Caco-2 (cell line): Measurements from ENCODE around the gene PCDHGA10. TPM values are rescaled to one million over a fixed set of nuclear protein-coding genes. Genes with fewer than 3 reads are reported as not detected.
"Not testable (repeated sequence)": the region's sequence is repeated elsewhere in the genome, so short reads cannot be mapped to it uniquely, and the experiment has no call there.

ENCODE experiments used
- BruUV-seq: library from RNA; stranded (reverse); fragments of 400-500 nt; replicated peaks from 2 replicates; lab custom pipeline; 2021; lab: Mats Ljungman, UMichigan
- CTCF ChIA-PET: fragments of 300-600 bp; sonication (Branson Sonifier 250); formaldehyde crosslinking; loops from one replicate; lab custom pipeline; 2022; ENCODE audit warnings: antibody characterized with exemption; lab: Charles Lee
- POLR2A ChIA-PET: fragments of 300-600 bp; sonication (Branson Sonifier 250); formaldehyde crosslinking; loops from one replicate; lab custom pipeline; 2022; ENCODE audit warnings: antibody characterized with exemption; lab: Charles Lee
- DNase-seq, 2 experiments: peaks; one replicate each; pipeline versions ENCODE4 v3.0.0 to v3.0.0-alpha.2; 2020 to 2022
- H3K27me3 ChIP-seq: replicated peaks from 2 replicates; pipeline ENCODE4 v1.6.0; 2011; ENCODE audit warnings: low read length; ENCODE audit not compliant: control insufficient read depth, insufficient read depth
- H3K36me3 ChIP-seq: 2 replicates; pipeline ENCODE4 v1.5.1; 2011; ENCODE audit warnings: low read length; ENCODE audit not compliant: control insufficient read depth, insufficient read depth
- H3K4me1 ChIP-seq: fragments of 250-450 bp; sonication (Bioruptor Pico); 2 replicates; pipeline ENCODE4 v1.5.1; 2020; ENCODE audit warnings: mild to moderate bottlenecking
- H3K4me3 ChIP-seq: 2 replicates; pipeline ENCODE4 v1.5.1; 2011; ENCODE audit warnings: low read depth, mild to moderate bottlenecking, control low read depth, low read length
- H3K9me3 ChIP-seq: fragments of 250-450 bp; sonication (Bioruptor Pico); 2 replicates; pipeline ENCODE4 v1.5.1; 2020; ENCODE audit warnings: mild to moderate bottlenecking, moderate library complexity
- H3K27ac Mint-ChIP-seq: one replicate; pipeline ENCODE4 v1.8.0; 2022; ENCODE audit warnings: mixed read lengths; ENCODE audit not compliant: unreplicated experiment
- H3K27me3 Mint-ChIP-seq: one replicate; pipeline ENCODE4 v1.8.0; 2022; ENCODE audit warnings: mixed read lengths; ENCODE audit not compliant: insufficient read depth, unreplicated experiment
- H3K36me3 Mint-ChIP-seq: one replicate; pipeline ENCODE4 v1.8.0; 2022; ENCODE audit warnings: mild to moderate bottlenecking, mixed read lengths; ENCODE audit not compliant: insufficient read depth, unreplicated experiment
- H3K4me1 Mint-ChIP-seq: one replicate; pipeline ENCODE4 v1.8.0; 2022; ENCODE audit warnings: low read depth, mixed read lengths; ENCODE audit not compliant: unreplicated experiment
- H3K4me3 Mint-ChIP-seq: one replicate; pipeline ENCODE4 v1.8.0; 2022; ENCODE audit warnings: mild to moderate bottlenecking, moderate library complexity, mixed read lengths; ENCODE audit not compliant: unreplicated experiment
- H3K9me3 Mint-ChIP-seq: one replicate; pipeline ENCODE4 v1.8.0; 2022; ENCODE audit warnings: mixed read lengths; ENCODE audit not compliant: unreplicated experiment
- intact Hi-C: fragments of 100-400 bp; cut with micrococcal nuclease; formaldehyde crosslinking; loops from one replicate; pipeline ENCODE4 v1.10.0; 2022; ENCODE audit not compliant: unreplicated experiment
- total RNA-seq: library from RNA; stranded (reverse); gene quantifications from 2 replicates; pipeline ENCODE4 v1.2.3, GENCODE V29; 2022
- TF ChIP-seq, protein P1 (sequence below), 2 experiments: fragments of 200-600 bp in 1 of 2; IDR thresholded peaks; 1 replicate in 1 of 2; 2 replicates in 1 of 2; pipeline versions ENCODE4 v1.5.1 to v1.8.0; 2011 to 2022; ENCODE audit warnings: antibody characterized with exemption in 1 of 2, control low read depth in 1 of 2, inconsistent platforms in 1 of 2, low read depth in 1 of 2, low read length in 1 of 2, mild to moderate bottlenecking in 1 of 2, moderate library complexity in 1 of 2; ENCODE audit not compliant: insufficient read depth in 1 of 2, severe bottlenecking in 1 of 2, unreplicated experiment in 1 of 2

PCDHGA10 gene
- total RNA-seq, 1 experiment from 2014 or later: 2.9 TPM

DNA sequence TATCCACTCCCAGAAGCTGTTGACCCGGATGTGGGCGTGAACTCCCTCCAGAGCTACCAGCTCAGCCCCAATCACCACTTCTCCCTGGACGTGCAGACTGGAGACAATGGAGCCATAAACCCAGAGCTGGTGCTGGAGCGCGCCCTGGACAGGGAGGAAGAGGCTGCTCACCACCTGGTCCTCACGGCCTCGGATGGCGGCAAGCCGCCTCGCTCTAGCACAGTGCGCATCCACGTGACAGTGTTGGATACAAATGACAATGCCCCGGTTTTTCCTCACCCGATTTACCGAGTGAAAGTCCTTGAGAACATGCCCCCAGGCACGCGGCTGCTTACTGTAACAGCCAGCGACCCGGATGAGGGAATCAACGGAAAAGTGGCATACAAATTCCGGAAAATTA lies 19.5 kb upstream of the PCDHGA10 start:
- H3K27ac Mint-ChIP-seq: no peak overlapping the region
- peaks cover 19% of the 10 kb centered on the region for H3K9me3 Mint-ChIP-seq
- H3K27me3 Mint-ChIP-seq: no peaks in the 10 kb centered on the region
- no peaks in the 10 kb centered on the region for H3K4me1 Mint-ChIP-seq
- no peak for DNase-seq
- intact Hi-C loops: no loop called here
- TF ChIP-seq, protein P1, sequence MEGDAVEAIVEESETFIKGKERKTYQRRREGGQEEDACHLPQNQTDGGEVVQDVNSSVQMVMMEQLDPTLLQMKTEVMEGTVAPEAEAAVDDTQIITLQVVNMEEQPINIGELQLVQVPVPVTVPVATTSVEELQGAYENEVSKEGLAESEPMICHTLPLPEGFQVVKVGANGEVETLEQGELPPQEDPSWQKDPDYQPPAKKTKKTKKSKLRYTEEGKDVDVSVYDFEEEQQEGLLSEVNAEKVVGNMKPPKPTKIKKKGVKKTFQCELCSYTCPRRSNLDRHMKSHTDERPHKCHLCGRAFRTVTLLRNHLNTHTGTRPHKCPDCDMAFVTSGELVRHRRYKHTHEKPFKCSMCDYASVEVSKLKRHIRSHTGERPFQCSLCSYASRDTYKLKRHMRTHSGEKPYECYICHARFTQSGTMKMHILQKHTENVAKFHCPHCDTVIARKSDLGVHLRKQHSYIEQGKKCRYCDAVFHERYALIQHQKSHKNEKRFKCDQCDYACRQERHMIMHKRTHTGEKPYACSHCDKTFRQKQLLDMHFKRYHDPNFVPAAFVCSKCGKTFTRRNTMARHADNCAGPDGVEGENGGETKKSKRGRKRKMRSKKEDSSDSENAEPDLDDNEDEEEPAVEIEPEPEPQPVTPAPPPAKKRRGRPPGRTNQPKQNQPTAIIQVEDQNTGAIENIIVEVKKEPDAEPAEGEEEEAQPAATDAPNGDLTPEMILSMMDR (IDR thresholded peaks at IDR 0.05; ENCODE audit: insufficient read depth in 1 of 2, low read depth in 1 of 2, low read length in 1 of 2, severe bottlenecking in 1 of 2, unreplicated experiment in 1 of 2): no peak
- H3K36me3 Mint-ChIP-seq: no peaks in the 10 kb centered on the region
- CTCF ChIA-PET: no interaction called here
- POLR2A ChIA-PET: no interaction called here
- no peak overlapping the region for H3K4me3 ChIP-seq
- no TSS peak for BruUV-seq
- no peaks in the 10 kb centered on the region for H3K4me1 ChIP-seq
- no peaks in the 10 kb centered on the region for H3K27me3 ChIP-seq
- H3K36me3 ChIP-seq: no peaks in the 10 kb centered on the region
- no peak overlapping the region for H3K4me3 Mint-ChIP-seq
- no peaks in the 10 kb centered on the region for H3K9me3 ChIP-seq

DNA sequence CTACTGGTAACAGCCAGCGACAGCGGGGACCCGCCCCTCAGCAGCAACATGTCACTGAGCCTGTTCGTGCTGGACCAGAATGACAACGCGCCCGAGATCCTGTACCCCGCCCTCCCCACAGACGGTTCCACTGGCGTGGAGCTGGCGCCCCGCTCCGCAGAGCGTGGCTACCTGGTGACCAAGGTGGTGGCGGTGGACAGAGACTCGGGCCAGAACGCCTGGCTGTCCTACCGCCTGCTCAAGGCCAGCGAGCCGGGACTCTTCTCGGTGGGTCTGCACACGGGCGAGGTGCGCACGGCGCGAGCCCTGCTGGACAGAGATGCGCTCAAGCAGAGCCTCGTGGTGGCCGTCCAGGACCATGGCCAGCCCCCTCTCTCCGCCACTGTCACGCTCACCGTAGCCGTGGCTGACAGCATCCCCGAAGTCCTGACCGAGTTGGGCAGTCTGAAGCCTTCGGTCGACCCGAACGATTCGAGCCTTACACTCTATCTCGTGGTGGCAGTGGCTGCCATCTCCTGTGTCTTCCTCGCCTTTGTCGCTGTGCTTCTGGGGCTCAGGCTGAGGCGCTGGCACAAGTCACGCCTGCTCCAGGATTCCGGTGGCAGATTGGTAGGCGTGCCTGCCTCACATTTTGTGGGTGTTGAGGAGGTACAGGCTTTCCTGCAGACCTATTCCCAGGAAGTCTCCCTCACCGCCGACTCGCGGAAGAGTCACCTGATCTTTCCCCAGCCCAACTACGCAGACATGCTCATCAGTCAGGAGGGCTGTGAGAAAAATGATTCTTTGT lies 18.2 kb upstream of the PCDHGA10 start:
- POLR2A ChIA-PET, H3K9me3 Mint-ChIP-seq, H3K36me3 ChIP-seq, H3K4me3 ChIP-seq, H3K27me3 Mint-ChIP-seq, H3K27ac Mint-ChIP-seq, CTCF ChIA-PET, BruUV-seq, H3K27me3 ChIP-seq, H3K4me1 Mint-ChIP-seq, H3K36me3 Mint-ChIP-seq, DNase-seq, intact Hi-C loops, H3K4me1 ChIP-seq, H3K4me3 Mint-ChIP-seq: not testable (repeated sequence)
- H3K9me3 ChIP-seq: peaks cover 12% of the 10 kb centered on the region

DNA sequence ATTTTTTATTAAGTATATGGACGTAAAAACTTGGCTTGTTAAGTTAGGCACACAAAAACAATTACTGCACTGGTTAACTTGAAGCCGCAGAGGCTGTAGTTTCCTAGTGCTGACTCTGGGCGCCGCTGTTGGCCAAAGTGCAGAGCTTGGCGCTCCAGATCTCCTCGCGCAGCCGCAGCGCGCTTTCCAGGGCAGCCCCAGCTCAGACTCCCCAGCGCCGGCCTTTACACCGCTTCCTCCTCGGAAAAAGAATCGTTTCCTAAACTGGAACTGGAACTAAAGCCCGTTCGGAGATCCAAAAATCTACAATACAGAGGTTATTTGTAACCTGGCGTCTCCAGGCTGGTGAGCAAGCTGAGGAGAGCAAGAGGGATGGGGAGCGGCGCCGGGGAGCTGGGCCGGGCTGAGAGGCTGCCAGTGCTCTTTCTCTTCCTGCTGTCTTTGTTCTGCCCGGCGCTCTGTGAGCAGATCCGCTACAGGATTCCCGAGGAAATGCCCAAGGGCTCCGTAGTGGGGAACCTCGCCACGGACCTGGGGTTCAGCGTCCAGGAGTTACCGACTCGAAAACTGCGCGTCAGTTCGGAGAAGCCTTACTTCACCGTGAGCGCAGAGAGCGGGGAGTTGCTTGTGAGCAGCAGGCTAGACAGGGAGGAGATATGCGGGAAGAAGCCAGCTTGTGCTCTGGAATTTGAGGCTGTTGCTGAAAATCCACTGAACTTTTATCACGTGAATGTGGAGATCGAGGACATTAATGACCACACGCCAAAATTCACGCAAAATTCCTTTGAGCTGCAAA lies 14.8 kb upstream of the PCDHGA10 start, which contains the start of gene PCDHGB5:
TSS of gene PCDHGB5 (plus strand) at position 192 of the 796 bp plus-strand sequence. CDS start at position 373, 181 bp downstream.
- H3K36me3 ChIP-seq, BruUV-seq, H3K27me3 ChIP-seq, H3K4me1 Mint-ChIP-seq, H3K4me1 ChIP-seq, H3K27me3 Mint-ChIP-seq, H3K36me3 Mint-ChIP-seq, H3K27ac Mint-ChIP-seq: not testable (repeated sequence)
- H3K9me3 ChIP-seq: peaks cover 17% of the 10 kb centered on the region
- CTCF ChIA-PET: interaction anchor here (0.6 to 2.1 kb wide), 10 partner anchors 9 to 175 kb away, joined by 3 to 17 read pairs (median 5); partner anchors contain the start of genes PCDHB14, PCDHGB1 and PCDHGB3
- peak within 1 kb of the TSS; percentile 47 for H3K4me3 ChIP-seq
- DNase-seq: peak; percentile 60 to 70
- POLR2A ChIA-PET: interaction anchor here (1.3 kb wide), 1 partner anchor 167 kb away, joined by 3 read pairs; no protein-coding TSS in a partner anchor
- peak within 1 kb of the TSS; percentile 69 for H3K4me3 Mint-ChIP-seq
- H3K9me3 Mint-ChIP-seq: peaks cover 11% of the 10 kb centered on the region
- intact Hi-C loops: loop anchor here (1.0 kb wide), 1 partner anchor 159 kb away; no protein-coding TSS in a partner anchor
- TF ChIP-seq, protein P1 (IDR thresholded peaks at IDR 0.05; ENCODE audit: insufficient read depth in 1 of 2, low read depth in 1 of 2, low read length in 1 of 2, severe bottlenecking in 1 of 2, unreplicated experiment in 1 of 2): peak; percentile 58 to 66
